ENCODE data around the gene KIRREL1.

Gene KIRREL1

DNA sequence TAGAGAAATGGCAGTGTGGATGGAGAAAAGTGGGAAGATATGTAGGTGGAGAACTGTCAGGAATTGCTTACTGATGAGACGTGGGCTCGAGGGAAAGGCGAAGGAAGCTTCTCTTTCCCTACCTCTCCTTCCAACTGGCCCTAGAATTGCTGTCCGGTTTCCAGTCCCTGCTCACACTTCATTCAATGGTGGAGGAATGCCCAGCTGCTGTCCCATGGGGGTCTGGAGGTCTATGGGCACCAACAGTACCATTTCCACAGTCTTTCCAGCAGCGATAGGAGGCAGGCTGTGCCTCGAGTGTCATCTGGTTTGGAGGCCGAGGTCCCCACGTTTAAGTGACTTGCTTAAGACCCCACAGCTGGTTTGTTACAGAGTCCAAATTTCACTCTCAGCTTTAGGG lies 155.7 kb downstream of the KIRREL1 start:
- DNase-seq: no peak

Measured in NCI-H1417 (cell line).